HG03565 (cell line): Measurements from ENCODE around the gene CLDN17.

Experiments used
- ATAC-seq: cut with Tn5 transposase; IDR thresholded peaks from one replicate; pipeline ENCODE4 v1.9.1; 2021; ENCODE audit warnings: mild to moderate bottlenecking, moderate library complexity; ENCODE audit not compliant: unreplicated experiment

CLDN17 gene

GRCh38 chr21:30166705-30167104 is at the start of gene CLDN17:
CLDN17 (minus strand) TSS chr21:30166805; CDS start chr21:30166617, 188 bp downstream.
- no peak for ATAC-seq

- ATAC-seq, result no peak
Measured at GRCh38 chr21:30216041-30216723, 49.6 kb upstream of the CLDN17 start, which contains the start of gene CLDN8. CLDN8 (minus strand) TSS chr21:30216097; CDS start chr21:30215925, 172 bp downstream.

- ATAC-seq, result no peak
Measured at GRCh38 chr21:30211071-30211470, 44.5 kb upstream of the CLDN17 start.

- ATAC-seq, result no peak
Measured at GRCh38 chr21:30209601-30210000, 43.0 kb upstream of the CLDN17 start.

GRCh38 chr21:30207252-30207579 is 40.6 kb upstream of the CLDN17 start:
- ATAC-seq, result no peak

- ATAC-seq, result no peak
Measured at GRCh38 chr21:30206551-30207251, 40.1 kb upstream of the CLDN17 start.

GRCh38 chr21:30200000-30200399 is 33.4 kb upstream of the CLDN17 start:
- no peak for ATAC-seq

- ATAC-seq, result no peak
Measured at GRCh38 chr21:30194701-30195299, 28.2 kb upstream of the CLDN17 start.

- ATAC-seq, result no peak
Measured at GRCh38 chr21:30193201-30193600, 26.6 kb upstream of the CLDN17 start.

GRCh38 chr21:30190554-30190953 is 23.9 kb upstream of the CLDN17 start:
- no peak for ATAC-seq

GRCh38 chr21:30189773-30190172 is 23.2 kb upstream of the CLDN17 start:
- ATAC-seq, result no peak

- no peak for ATAC-seq
Measured at GRCh38 chr21:30186242-30186641, 19.6 kb upstream of the CLDN17 start.

- ATAC-seq, result no peak
Measured at GRCh38 chr21:30168086-30168485, 1.5 kb upstream of the CLDN17 start.

GRCh38 chr21:30166171-30166570 is 434 bp downstream of the CLDN17 start:
- ATAC-seq, result no peak

GRCh38 chr21:30164796-30165195 is 1.8 kb downstream of the CLDN17 start:
- no peak for ATAC-seq

- no peak for ATAC-seq
Measured at GRCh38 chr21:30153697-30154340, 12.8 kb downstream of the CLDN17 start.

- no peak for ATAC-seq
Measured at GRCh38 chr21:30152792-30153191, 13.8 kb downstream of the CLDN17 start.

- ATAC-seq, result no peak
Measured at GRCh38 chr21:30148906-30149305, 17.7 kb downstream of the CLDN17 start.

- no peak for ATAC-seq
Measured at GRCh38 chr21:30146558-30147282, 19.9 kb downstream of the CLDN17 start.

- no peak for ATAC-seq
Measured at GRCh38 chr21:30138483-30138882, 28.1 kb downstream of the CLDN17 start.

GRCh38 chr21:30129246-30129645 is 37.4 kb downstream of the CLDN17 start:
- ATAC-seq, result no peak
